ENCODE data around the gene MYL9.
"Not testable (repeated sequence)": the region's sequence is repeated elsewhere in the genome, so short reads cannot be mapped to it uniquely, and the experiment has no call there.

MYL9 gene

GRCh38 chr20:36504295-36504694, 37.0 kb upstream of the MYL9 start:
- no peak for DNase-seq
- in situ Hi-C loops (cut with HindIII; ENCODE audit: low pct_ligation_motif_present, low sequenced_read_pairs), result no loop called here
- Histone ChIP-seq H3K4me3 (ENCODE audit: low read depth, low read length) (no peak overlapping the region), H3K36me3 (replicated peaks) (peaks cover 69% of the 10 kb centered on the region), H3K27ac (no peak overlapping the region), H3K27me3 (replicated peaks) (no peaks in the 10 kb centered on the region)
- TF ChIP-seq CTCF (IDR thresholded peaks at IDR 0.05; ENCODE audit: low read depth, low read length, missing control alignments), result no peak

- Histone ChIP-seq H3K27me3 (replicated peaks) (no peaks in the 10 kb centered on the region), H3K27ac (no peak overlapping the region), H3K36me3 (replicated peaks) (peaks cover 64% of the 10 kb centered on the region), H3K4me3 (ENCODE audit: low read depth, low read length) (no peak overlapping the region)
- in situ Hi-C loops (cut with HindIII; ENCODE audit: low pct_ligation_motif_present, low sequenced_read_pairs), result no loop called here
- TF ChIP-seq CTCF (IDR thresholded peaks at IDR 0.05; ENCODE audit: low read depth, low read length, missing control alignments), result peak; percentile 57
- DNase-seq, result no peak
Observed at GRCh38 chr20:36506253-36506652, 35.1 kb upstream of the MYL9 start.

- H3K36me3 ChIP-seq (replicated peaks), result peaks cover 64% of the 10 kb centered on the region
- no peak overlapping the region for H3K27ac ChIP-seq
- no peak overlapping the region for H3K4me3 ChIP-seq (ENCODE audit: low read depth, low read length)
- TF ChIP-seq CTCF (IDR thresholded peaks at IDR 0.05; ENCODE audit: low read depth, low read length, missing control alignments), result no peak
- no peaks in the 10 kb centered on the region for H3K27me3 ChIP-seq (replicated peaks)
- in situ Hi-C loops (cut with HindIII; ENCODE audit: low pct_ligation_motif_present, low sequenced_read_pairs), result no loop called here
- DNase-seq, result no peak
Observed at GRCh38 chr20:36507746-36508145, 33.6 kb upstream of the MYL9 start.

GRCh38 chr20:36519012-36519719, 22.2 kb upstream of the MYL9 start:
- Histone ChIP-seq H3K36me3 (replicated peaks) (peaks cover 39% of the 10 kb centered on the region), H3K27ac (no peak overlapping the region), H3K27me3 (replicated peaks) (no peaks in the 10 kb centered on the region), H3K4me3 (ENCODE audit: low read depth, low read length) (no peak overlapping the region)
- no peak for TF ChIP-seq CTCF (IDR thresholded peaks at IDR 0.05; ENCODE audit: low read depth, low read length, missing control alignments)
- no peak for DNase-seq
- in situ Hi-C loops (cut with HindIII; ENCODE audit: low pct_ligation_motif_present, low sequenced_read_pairs), result no loop called here

GRCh38 chr20:36519944-36520343, 21.4 kb upstream of the MYL9 start:
- TF ChIP-seq CTCF (IDR thresholded peaks at IDR 0.05; ENCODE audit: low read depth, low read length, missing control alignments), result no peak
- Histone ChIP-seq H3K27ac (no peak overlapping the region), H3K4me3 (ENCODE audit: low read depth, low read length) (no peak overlapping the region), H3K36me3 (replicated peaks) (peaks cover 41% of the 10 kb centered on the region), H3K27me3 (replicated peaks) (no peaks in the 10 kb centered on the region)
- DNase-seq, result no peak
- in situ Hi-C loops (cut with HindIII; ENCODE audit: low pct_ligation_motif_present, low sequenced_read_pairs), result no loop called here

- in situ Hi-C loops (cut with HindIII; ENCODE audit: low pct_ligation_motif_present, low sequenced_read_pairs), result no loop called here
- TF ChIP-seq CTCF (IDR thresholded peaks at IDR 0.05; ENCODE audit: low read depth, low read length, missing control alignments), result no peak
- Histone ChIP-seq H3K36me3 (replicated peaks) (peaks cover 49% of the 10 kb centered on the region), H3K4me3 (ENCODE audit: low read depth, low read length) (no peak overlapping the region), H3K27me3 (replicated peaks) (no peaks in the 10 kb centered on the region), H3K27ac (no peak overlapping the region)
- no peak for DNase-seq
Observed at GRCh38 chr20:36521526-36521925, 19.8 kb upstream of the MYL9 start.

GRCh38 chr20:36522412-36522811, 18.9 kb upstream of the MYL9 start:
- H3K27me3 ChIP-seq (replicated peaks); in situ Hi-C loops (cut with HindIII; ENCODE audit: low pct_ligation_motif_present, low sequenced_read_pairs); H3K4me3 ChIP-seq (ENCODE audit: low read depth, low read length); H3K27ac ChIP-seq; DNase-seq: not testable (repeated sequence)
- H3K36me3 ChIP-seq (replicated peaks), result peaks cover 56% of the 10 kb centered on the region

All from brain microvascular endothelial cell (primary cell).